NCI-H748 (cell line): Measurements from ENCODE around the gene TMA7B.

ENCODE experiments used
- DNase-seq: peaks from one replicate; lab custom pipeline; 2025; ENCODE audit not compliant: unreplicated experiment; lab: John Stamatoyannopoulos, UW

The TMA7B gene

DNA sequence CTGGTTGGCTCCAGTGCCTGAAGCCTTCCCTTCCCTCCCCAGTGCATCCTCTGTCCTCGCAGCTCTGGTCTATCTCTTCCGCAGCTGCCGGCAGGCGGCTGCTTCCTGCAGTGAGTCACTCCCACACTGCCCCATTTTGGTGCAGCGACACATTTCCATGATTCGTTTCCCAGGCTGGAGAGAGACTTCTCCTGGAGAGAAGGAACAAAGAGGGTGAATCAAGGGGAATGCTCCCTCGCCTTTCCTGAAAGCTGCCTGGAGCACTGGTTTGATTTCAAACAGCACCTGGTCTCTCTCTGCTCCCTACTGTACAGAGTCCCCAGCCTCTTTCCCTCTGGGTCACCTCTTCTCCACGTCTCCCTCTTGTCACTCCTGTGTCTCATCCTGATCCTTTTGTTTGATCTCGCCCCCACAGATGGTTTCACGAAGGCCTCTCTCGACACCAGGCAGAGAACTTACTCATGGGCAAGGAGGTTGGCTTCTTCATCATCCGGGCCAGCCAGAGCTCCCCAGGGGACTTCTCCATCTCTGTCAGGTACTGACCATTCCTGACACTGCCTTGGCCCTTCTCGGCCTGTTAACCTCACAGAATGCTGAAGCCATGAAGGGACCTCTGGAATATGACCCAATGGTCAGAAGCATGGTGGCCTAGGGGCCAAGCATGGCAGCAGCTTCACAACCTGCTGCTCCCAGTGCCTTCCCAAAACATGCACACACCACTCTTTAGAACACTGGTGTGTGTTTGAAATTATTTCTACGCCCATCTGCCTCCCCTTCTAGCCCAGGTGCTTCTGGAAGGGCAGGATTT lies at the start of gene TMA7B:
TMA7B (plus strand) TSS at position 758 of the 808 bp plus-strand sequence. CDS start 3,978 bp downstream, outside the sequence.
- no peak for DNase-seq

DNA sequence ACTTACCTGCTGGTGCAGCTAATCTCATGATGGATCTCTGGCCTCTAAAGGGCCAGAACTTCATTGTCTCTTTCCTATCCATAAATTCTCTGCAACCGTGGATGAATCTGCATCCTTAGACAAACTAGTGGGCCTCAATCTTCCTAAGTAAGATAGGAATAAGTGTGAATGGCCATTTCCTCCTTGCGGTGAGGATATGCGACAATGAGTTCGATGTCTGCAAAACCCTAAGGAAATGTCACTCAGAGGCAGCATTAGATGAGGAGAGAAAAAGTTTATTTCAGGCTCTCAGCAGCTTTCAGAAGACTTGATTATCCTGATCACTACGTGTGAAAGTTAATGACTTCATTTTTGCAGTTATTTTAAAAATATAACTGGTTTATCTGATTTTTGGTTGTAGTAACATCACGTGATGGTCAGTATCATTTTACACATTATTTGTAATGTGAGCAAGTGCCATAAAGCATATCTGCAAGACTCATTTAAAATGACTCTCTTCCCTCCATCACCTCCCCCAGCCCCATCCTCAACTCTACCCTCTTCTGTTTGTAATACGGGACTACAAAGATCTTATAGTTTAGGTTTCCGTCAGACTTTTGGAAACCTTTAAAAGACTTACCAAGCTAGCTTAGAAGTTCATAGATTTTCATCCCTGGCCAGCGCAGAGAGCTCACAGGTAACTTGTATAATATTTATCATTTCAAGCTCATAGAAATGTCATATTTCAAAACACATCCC lies 49.2 kb upstream of the TMA7B start:
- no peak for DNase-seq

DNA sequence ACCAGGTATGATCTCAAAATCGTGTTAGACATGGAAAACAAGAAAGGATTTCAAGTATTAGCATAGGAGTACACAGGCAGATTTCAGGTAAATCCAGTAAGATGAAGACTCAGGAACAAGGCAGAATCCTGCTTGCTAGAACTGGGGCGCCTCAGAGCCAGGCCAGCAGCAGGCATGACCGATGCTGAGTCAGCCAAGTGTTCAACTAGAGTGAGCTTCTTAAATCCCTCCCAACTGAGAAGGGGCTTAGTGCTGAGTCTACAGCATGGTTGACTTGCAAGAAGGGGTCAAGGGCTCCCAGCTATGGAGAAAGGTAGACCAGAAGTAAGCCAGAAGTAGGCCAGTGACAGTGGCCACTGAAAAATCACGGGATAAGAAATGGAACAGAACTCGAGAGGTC lies 46.9 kb upstream of the TMA7B start:
- no peak for DNase-seq

DNA sequence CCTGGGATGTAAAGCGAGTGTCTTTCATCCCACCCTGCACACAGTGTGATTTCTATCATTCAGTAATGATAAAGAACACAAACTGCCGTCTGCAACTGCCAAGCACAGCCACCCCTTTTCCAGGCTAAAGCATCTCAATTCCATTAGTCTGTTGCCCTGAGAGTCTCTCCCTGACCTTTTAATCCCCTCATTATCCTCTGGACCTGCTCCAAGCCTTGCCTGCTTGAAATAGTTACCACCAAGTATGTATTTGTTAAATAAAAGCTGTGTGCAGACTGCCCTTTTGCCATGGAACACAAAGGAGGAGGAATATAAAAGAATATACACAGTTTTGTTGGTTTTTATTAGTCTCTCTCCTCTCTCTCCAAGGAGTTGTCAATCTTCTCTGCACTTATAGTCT lies 46.3 kb upstream of the TMA7B start:
- DNase-seq = no peak

DNA sequence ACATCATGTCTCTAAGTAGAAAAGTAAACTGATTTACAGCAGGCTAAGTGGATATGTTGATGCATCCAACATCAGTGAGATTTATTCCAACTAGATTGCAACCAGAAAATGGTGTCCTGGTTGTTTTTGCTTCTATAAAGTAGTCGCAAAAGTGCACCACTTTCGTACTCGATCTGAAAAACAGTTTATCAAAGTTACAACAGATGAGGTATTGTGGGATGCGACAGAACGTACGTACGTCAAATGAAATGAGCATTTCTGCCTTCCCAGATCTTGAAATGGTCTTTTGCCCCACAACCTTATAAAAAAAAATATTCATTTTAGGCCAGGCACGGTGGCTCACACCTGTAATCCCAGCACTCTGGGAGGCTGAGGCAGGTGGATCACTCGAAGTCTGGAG lies 45.6 kb upstream of the TMA7B start:
- DNase-seq = no peak

DNA sequence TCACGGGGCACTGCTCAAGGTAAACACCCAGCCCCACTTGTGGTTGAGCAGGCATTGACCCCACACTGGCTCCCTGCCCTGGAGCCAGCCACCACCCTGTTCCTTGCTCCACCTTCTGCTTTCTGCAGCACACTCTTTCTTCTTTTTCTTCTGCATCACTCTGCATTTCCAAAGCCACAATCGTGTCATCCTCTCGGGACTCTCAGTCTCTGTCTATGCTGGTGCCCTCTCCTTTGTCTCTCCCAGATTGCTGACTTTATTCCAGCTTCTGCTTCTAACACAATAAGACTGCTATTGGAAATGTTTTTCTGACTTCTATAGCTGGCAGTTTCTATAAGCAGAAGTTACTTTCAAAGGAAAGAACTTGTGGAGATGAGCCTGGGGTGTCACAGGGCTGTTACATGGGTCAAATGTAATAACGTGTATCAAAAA lies 44.9 kb upstream of the TMA7B start:
- DNase-seq = no peak

DNA sequence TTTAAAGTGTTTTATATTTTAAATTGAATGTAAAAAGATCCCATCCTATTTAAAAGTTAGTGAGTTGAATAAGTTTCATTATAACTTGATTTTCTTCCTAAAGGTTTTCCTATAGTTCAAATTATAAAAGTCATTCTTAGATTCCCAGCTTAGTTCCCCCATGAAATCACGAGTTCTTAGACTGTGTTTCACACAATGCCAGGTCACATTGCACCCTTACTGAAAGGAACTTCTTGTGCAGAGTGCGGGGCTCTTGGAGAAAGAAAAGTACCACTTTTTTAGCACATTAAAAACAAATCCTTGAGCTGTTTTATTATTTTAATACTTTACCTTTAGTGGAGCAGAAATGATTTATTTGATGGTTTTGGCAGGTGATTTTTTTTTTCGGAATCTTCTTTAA lies 43.7 kb upstream of the TMA7B start:
- no peak for DNase-seq

DNA sequence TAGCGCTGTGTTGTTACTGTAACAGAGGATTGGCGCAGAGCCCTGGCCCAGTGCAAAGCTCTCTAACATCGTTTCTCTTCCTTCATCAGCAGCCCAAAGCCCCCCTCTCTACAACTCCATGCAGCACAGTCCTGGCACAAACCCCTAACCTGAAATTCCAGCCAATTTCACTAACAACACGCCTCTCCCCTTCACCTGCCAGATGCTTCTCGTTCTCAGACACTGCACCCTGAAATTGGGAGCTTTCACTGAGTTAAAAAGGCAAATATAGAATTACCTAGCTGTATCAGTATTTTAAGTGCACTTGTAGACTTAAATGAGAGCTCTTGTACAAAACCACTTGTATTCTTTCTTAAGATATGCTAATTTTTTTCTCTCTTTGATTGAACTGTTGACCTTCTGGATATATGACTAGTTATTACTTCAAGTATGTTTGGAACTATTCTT lies 43.0 kb upstream of the TMA7B start:
- DNase-seq = no peak

DNA sequence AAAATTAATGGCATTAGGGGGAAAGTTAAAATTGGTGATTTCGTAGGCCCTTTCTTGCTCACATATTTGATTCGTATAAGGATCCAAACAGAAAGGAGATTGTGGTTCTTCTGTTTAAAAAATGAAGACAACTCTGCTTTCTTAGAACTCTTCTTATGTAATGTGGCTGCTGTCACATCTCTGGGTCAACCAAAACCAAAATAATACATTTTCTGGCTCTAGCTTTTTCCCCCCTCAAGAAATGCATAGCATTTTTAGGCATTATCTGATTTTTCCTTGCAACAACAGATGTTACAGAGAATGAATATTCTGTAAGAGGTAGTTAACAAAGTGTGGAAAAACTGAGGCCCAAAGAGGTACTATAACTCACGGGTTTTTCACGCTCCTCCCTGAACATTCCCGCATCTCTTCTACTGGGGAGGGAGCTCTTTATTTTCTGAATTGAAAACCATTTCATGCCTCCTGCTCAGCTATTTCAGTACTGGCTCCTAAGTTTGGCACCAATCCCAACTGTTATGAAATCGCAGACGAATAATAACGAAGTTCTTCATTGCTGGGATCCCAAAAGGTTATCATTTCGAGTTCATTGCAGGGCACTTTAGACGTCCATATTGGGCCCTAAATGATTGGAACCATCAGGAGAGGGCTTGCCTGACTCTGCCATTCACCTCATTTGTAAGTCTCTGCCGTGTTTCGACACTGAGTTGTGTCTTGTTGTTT lies 42.3 kb upstream of the TMA7B start:
- DNase-seq = no peak

DNA sequence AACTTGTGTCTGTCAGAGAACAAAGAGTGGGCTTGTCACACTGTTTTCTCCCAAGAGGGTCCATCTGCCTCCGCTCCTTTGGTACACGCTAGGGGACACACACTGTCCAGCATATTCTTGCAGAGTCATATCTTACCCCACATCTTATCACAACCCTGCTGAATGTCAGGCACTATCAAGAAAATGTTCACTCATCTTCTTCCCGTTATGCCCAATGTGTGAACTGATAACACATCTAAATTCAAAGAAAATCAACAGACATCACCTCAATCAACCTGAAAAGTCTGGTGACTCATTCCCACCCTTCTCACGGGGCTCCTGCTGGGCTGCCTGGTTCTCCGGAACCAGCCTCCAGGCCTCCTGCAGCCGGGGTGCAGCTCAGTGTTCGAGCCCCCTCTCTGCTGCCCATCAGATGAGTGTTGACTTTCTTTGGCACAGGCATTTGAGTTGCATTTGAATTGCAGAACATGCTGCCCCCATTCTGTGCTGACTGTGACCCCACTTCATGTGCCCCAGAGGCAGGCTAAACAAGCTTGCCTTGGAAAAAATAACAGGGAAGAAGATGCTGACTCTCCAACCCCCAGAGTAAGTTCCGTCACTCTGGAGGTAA lies 40.0 kb upstream of the TMA7B start:
- no peak for DNase-seq

DNA sequence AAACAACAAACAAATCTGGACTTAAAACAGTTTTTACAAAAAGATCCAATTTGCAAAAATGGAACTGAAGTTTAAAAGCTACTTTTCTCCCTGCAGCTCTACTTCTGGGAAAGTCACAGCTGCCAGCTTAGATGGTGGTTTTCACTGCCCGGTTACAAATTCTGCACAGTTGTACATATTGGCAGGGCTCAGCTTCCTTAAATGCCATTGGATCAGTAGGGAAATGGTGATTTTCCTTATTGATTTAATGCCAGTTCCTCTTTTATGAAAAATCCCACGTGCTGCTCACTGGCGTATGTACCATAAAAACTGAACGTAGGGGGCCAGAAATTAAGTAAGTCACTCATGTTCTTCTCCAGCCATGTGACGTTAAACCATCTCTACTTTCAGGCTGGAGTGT lies 36.5 kb upstream of the TMA7B start:
- no peak for DNase-seq

DNA sequence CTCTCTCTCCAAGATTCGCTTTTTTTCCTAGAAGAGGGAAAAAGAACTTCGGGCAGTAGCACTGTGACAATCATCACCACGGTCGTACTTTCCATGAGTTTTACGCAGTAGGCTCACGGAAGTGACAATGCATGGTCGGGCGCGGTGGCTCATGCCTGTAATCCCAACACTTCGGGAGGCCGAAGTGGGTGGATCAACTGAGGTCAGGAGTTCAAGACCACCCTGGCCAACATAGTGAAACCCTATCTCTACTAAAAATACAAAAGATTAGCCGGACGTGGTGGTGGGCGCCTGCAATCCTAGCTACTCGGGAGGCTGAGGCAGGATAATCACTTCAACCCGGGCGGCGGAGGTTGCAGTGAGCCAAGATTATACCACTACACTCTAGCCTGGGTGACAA lies 35.9 kb upstream of the TMA7B start:
- no peak for DNase-seq

DNA sequence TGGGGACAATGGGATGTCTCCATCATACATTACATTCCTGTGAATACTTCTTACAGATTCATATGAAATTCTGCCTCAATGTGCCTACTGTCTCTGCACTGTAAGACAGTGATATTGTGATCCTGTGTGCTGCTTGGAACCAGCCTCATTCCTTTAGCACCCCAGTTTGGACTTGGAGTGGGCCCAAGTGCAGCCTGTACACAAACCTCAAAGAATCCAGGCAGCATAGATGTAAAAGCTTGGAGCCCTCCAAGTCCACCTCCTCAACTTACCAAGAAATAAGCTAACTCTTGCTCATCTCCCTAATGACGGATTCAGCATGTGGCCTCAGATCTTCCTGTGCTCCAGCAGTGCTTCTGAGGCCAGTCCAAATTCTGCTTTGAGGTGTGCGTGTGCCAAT lies 34.9 kb upstream of the TMA7B start:
- no peak for DNase-seq

DNA sequence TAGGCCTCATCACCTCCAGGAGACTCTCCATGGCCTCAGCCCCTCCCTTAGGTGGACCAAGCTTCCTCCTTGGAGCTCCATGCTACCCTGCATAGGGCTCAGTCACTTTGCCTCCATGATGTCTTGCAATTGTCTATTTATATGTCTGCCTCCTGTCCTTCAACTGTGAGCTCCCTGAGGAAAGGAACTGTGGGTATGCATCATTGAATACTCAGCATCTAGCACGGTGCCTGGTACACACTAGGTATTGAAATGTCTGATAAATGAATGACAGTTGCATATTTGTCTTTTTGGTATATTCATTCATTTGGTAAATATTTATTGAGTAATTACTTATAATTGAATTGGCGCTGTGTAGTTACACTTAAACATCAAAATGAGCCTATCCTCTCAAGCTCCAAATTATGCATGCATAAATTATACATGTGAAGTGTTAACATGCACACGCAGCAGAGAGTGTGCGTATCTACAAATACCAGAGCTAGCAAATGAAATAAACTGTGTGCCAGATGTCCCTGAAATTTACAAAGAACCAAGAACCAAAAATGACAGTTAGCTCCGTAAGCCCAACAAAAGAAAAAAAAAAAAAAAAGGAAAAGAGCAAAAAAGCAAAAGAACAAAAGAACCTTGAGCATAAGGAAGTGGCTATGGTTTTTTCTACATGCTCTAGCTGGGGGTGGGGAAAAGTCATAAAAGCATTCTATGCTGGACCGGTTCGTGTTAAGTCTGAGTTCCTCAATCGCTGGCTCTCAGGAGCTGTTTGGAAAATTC lies 34.1 kb upstream of the TMA7B start:
- no peak for DNase-seq

DNA sequence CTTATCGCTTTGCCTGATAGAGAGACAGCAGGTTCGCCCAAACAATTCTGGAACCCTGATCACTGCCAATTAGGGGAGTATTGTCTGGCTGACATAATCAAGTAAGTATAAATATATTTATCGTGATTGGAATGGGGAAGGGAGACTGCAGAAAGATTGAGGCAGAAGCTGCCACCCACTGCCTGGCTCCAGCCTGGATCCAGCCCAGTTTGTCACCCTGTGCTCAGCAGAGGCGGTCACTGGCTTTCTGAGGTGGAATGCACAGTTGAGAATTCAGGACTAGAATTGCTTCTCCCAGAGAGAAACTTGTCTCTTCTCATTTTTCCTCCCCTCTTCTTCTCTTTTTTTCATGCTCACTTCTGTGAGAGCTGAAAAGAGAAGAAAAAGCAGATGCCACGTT lies 33.4 kb upstream of the TMA7B start:
- DNase-seq = no peak

DNA sequence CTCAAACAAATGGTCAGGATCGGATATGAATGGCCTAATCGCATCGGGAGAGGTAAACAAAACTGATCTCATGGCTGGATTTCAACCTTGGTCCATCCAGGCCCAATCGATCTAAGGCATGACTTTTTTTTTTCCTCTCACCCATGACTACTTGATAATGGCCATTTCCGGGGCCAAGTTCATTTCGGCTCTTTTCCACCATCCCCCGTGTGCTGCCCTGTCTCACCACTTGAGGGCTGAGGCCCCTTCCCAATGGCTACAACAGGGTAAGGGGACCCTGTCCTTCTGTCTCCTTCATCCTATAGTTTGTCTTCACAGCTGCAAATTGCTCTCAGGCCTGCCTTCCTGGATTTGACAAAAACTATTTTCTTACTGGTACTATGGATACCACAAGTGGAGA lies 32.7 kb upstream of the TMA7B start:
- no peak for DNase-seq

DNA sequence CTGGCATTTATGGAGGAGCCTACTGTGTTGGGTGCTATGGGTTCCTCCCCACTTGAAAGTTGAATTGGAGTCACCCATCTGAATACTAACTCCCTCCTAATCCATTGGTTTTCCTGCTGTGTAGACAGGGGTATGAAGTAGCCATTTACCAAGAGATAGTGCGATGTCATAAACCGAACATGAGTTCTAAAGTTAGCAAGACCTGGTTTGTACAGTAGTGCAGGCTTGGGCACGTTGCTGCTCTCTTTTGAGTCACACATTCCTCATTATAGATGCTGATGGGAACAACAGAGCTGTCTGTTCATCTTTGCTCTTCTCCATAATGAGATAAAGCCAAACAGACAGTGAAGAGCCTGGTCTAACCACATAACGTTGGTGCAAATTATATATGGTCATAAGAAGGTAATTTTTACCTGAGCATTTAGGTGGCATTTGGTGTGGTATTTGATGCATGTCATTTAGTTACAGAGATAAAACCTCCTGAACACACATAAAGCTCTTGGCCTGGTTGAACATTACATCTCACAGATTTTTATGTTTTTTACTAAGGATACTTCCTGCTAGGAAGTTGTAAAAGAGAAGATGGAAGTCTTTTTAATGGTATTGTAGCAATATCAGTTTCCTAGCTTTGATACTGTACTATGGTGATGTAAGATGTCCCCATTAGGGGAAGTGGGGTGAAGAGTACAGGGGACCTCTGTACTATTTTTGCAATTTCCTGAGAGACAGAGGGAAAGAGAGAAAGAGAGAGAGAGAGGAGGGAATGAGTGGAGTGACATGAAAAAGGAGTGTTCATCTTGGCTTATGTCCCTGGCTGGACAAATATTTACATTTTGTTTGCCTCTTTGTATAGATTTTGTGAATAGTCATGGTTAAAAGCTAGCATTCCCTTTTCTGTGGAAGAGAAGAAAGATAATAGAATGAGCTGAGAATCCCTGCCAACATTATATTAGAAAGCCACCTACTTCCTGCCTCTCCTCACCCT lies 31.4 kb upstream of the TMA7B start:
- DNase-seq = no peak

DNA sequence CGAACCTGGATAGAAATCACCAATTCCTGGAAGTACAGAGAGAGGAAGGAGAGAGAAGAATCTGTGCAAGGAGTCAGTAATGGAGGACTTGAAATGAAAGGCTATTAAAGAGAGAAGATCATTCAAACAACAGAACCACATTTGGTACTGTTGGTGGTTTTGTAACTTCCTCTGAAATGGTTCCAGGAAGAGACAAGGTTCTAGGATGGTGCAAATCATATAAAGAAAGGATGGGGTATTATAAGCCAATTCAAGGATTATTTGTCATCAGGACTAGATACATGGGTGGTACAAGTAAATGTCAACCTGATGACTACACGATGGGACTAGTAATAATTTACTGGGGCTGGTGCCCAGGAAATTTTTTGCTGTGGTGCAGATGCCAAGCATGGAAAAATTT lies 28.9 kb upstream of the TMA7B start:
- no peak for DNase-seq

DNA sequence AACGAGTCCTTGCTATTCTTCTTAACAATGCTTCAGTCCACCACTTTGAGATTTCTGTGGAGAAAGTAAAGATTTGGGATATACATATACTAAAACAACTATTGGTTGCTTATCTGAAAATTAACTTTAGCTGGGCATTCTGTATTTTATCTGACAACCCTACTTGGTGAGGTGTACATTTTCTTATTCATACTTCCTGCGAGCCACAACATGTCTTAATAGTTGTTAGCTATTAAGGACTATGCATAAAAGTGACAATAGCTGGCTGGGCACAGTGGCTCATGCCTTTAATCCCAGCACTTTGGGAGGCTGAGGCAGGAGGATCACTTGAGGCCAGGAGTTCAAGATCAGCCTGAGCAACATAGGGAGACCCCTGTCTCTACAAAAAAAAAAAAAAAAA lies 28.0 kb upstream of the TMA7B start:
- DNase-seq = no peak
